ENCODE measurements around the gene CDC42BPB. TPM values are rescaled to one million over a fixed set of nuclear protein-coding genes. Genes with fewer than 3 reads are reported as not detected.

The CDC42BPB gene
- total RNA-seq, 1 experiment from 2014 or later: 103 TPM

DNA sequence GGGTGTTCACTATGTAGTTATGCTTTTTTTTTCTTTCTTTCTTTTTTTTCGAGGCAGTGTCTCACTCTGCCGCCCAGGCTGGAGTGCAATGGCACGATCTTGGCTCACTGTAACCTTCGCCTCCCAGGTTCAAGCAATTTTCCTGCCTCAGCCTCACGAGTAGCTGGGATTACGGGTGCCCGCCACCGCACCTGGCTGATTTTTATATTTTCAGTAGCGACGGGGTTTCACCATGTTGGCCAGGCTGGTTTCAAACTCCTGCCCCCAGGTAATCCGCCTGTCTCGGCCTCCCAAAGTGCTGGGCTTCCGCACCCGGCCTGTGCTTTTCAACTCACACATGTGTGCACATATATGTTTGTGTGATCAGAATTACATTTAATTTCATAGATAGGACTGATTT, 173.8 kb downstream of the CDC42BPB start:
- H3K23ac ChIP-seq (ENCODE audit: insufficient read length, low read depth, low read length): no peak overlapping the region
- no peak overlapping the region for H3T11ph ChIP-seq (ENCODE audit: low read length)
- Mint-ChIP-seq H3K27ac (no peak overlapping the region), H3K4me3 (no peak overlapping the region), H3K36me3 (ENCODE audit: insufficient read depth in 1 of 3, low read depth in 3 of 3) (peaks cover 0 to 7% (median 0%) of the 10 kb centered on the region in 3 experiments; a peak in 3 of 7 replicates), H3K4me1 (peaks cover 2 to 3% of the 10 kb centered on the region in 2 experiments; a peak in 3 of 4 replicates), H3K27me3 (ENCODE audit: low read depth) (no peaks in the 10 kb centered on the region), H3K9me3 (no peaks in the 10 kb centered on the region)
- H3K56ac ChIP-seq (ENCODE audit: insufficient read length, low read depth, low read length): no peak overlapping the region
- H3K23me2 ChIP-seq (ENCODE audit: insufficient read length, low read depth, low read length, poor library complexity, severe bottlenecking): no peaks in the 10 kb centered on the region
- no peak overlapping the region for H2BK15ac ChIP-seq (ENCODE audit: low read depth, low read length)
- TF ChIP-seq, protein P1, sequence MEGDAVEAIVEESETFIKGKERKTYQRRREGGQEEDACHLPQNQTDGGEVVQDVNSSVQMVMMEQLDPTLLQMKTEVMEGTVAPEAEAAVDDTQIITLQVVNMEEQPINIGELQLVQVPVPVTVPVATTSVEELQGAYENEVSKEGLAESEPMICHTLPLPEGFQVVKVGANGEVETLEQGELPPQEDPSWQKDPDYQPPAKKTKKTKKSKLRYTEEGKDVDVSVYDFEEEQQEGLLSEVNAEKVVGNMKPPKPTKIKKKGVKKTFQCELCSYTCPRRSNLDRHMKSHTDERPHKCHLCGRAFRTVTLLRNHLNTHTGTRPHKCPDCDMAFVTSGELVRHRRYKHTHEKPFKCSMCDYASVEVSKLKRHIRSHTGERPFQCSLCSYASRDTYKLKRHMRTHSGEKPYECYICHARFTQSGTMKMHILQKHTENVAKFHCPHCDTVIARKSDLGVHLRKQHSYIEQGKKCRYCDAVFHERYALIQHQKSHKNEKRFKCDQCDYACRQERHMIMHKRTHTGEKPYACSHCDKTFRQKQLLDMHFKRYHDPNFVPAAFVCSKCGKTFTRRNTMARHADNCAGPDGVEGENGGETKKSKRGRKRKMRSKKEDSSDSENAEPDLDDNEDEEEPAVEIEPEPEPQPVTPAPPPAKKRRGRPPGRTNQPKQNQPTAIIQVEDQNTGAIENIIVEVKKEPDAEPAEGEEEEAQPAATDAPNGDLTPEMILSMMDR (conservative IDR thresholded peaks at IDR 0.05): no peak
- no peak overlapping the region for H2AK5ac ChIP-seq (ENCODE audit: insufficient read length, low read length)
- no peaks in the 10 kb centered on the region for H3K9me3 ChIP-seq (ENCODE audit: control insufficient read depth, low read depth, low read length)
- H4K20me1 ChIP-seq (ENCODE audit: control insufficient read depth, insufficient read depth, insufficient read length): no peaks in the 10 kb centered on the region
- no peak overlapping the region for H3K4me2 ChIP-seq (ENCODE audit: insufficient read depth, insufficient read length, low read length)
- H3K9ac ChIP-seq (ENCODE audit: extremely low read depth, insufficient read length, low read length): no peak overlapping the region
- H4K91ac ChIP-seq (ENCODE audit: insufficient read length, low read depth, low read length): no peak overlapping the region
- H3K4ac ChIP-seq (ENCODE audit: low read depth, low read length): no peak overlapping the region
- no peak overlapping the region for H2BK12ac ChIP-seq (ENCODE audit: insufficient read length, low read depth, low read length)
- H3K27me3 ChIP-seq (ENCODE audit: insufficient read depth, low read length): no peaks in the 10 kb centered on the region
- DNase-seq: no peak
- no peak overlapping the region for H3K14ac ChIP-seq (ENCODE audit: insufficient read depth, low read length)
- H2BK120ac ChIP-seq (ENCODE audit: low read depth, low read length, poor library complexity, severe bottlenecking): no peak overlapping the region
- no peaks in the 10 kb centered on the region for H3K4me1 ChIP-seq (ENCODE audit: insufficient read depth, low read length)
- no peak overlapping the region for H3K27ac ChIP-seq (ENCODE audit: insufficient read length, low read depth, low read length)
- no peaks in the 10 kb centered on the region for H3K79me1 ChIP-seq (ENCODE audit: insufficient read depth, low read depth, low read length, poor library complexity, severe bottlenecking)
- H4K8ac ChIP-seq (replicated peaks; ENCODE audit: insufficient read length, low read depth, low read length): no peak overlapping the region
- H3K18ac ChIP-seq (ENCODE audit: insufficient read length, low read depth, low read length): no peak overlapping the region
- H4K5ac ChIP-seq (ENCODE audit: insufficient read length, low read depth, low read length): no peak overlapping the region
- H2BK5ac ChIP-seq (ENCODE audit: insufficient read length, low read length): no peak overlapping the region
- H2AFZ ChIP-seq (ENCODE audit: low read length): no peak overlapping the region
- no peaks in the 10 kb centered on the region for H3K79me2 ChIP-seq (ENCODE audit: insufficient read depth, low read length)
- H2BK20ac ChIP-seq (ENCODE audit: low read depth, low read length, poor library complexity, severe bottlenecking): no peak overlapping the region
- WGBS (ENCODE audit: extremely low coverage, insufficient read length, low lambda C conversion rate): no CpG with 5 or more reads among the region's 14 CpGs

Data from H9 (cell line).